LNCAP (cell line): ENCODE results near the gene ASXL1.

Source experiments
- CTCF ChIP-seq: fragments of 450-650 bp; IDR thresholded peaks from 2 replicates; pipeline ENCODE4 v1.5.1; 2017; ENCODE audit warnings: mild to moderate bottlenecking

Gene ASXL1

GRCh38 chr20:32472581-32473207 is 114.6 kb downstream of the ASXL1 start:
- no peak for TF ChIP-seq CTCF

DNA sequence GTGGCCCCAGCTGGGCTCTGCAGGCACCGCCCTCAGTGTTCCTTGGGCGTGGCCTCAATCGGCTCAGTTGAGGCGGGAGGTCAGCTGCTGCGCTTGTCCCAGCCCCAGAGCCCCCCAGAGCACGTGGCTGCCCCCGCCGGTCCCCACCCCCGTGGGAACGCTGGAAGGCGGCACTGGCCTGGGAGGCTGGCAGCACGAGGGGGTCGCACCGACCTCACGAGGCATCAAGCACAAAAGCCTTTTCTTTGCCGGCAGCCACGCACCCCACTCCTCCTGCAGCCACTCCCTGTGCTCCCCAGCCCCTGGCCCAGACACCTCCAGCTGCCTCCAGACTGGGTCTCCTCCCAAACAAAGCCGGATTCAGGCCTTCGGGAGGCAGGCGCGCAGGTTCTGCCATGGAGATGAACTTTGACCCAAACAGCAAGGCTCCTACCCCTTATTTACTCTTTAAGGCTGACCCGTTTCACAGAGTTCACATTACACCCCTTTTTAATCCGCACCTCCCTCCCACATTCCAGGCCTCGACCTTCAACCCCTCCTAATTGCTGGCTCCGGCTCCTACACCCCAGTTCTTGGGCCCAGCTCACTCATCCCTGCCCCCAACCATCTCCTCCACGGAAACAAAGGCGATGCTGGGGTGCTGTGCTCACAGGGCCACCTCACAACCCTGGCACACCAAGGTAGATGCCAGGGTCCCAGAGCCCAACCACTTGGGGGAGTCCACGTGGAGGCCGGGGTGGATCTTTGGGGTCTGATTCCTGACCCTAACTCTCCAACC is 115.3 kb downstream of the ASXL1 start:
- TF ChIP-seq CTCF: no peak

DNA sequence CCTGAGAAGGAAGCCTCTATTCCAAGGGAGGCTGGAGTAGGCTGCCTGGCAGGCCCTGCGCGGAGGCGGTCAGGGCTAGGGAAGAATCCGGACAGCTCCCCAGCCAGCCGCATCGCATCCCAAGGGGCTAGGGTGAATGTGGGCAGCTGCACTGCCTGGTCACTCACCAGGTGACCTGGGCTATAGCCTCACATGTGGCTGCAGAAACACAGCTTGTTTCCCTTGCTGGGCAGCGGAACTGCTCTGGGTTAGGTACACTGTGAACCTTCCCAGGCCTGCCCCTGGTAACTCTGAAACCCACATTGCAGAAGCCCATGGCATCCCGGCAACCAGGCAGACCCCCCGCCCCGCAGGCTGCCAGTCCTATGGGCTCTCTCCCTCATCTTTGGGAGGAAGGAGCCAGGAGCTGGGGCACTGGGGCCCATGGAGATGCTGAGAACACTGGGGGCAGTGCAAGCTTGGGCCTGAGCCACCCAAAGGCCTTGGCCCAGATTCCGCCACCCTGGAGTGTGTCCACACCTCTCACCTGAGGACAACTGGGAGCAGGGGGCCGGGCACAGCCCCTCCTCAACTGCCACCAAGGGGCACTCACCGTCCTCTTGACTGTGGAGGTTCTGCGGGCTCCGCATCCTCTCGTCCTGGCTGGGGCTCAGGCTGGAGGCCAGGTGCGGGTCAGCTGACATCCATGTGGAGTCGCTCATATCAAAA is 116.0 kb downstream of the ASXL1 start:
- no peak for TF ChIP-seq CTCF

- no peak for TF ChIP-seq CTCF
Observed at GRCh38 chr20:32474717-32474966, 116.5 kb downstream of the ASXL1 start.

DNA sequence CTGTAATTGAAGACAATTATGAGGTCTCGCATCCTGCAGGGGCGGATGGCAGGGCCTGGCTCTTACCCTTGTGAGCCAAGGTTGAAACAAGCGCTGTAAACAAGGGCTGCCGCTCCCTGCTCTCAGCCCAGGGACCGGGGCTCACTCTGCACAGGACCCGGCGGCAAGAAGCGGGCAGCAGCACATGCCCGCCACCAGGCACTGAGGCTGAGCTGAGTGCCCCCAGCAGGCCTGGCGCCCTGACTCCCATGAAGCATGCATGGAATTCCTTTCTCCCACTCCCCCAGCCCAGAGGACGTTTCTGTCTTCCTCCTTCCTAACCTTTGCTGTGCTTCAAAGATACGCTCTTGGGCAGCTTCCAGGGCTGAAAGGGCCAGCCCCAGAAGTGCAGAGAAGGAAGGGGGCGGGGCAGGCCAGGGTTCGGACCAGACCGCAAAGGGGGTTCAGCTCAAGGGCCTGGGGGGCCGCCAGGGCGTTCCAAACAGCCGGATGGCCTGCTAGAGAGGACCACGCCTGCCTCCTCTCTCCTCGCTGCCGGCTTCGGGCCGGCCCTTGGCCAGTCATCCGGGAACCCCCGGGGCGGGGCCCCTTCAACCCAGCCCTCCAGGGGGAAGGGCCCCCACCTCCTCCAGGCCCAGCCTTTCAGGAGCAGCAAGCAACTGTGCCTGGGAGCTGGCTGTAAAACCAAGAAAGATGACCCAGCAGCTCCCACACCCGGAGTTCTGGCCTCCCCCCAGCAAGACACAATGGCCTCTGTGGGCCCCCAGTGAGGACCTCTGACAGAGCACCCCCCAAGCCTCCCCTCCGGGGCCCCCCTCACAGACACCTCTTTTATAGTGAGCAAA is 117.1 kb downstream of the ASXL1 start:
- no peak for TF ChIP-seq CTCF

DNA sequence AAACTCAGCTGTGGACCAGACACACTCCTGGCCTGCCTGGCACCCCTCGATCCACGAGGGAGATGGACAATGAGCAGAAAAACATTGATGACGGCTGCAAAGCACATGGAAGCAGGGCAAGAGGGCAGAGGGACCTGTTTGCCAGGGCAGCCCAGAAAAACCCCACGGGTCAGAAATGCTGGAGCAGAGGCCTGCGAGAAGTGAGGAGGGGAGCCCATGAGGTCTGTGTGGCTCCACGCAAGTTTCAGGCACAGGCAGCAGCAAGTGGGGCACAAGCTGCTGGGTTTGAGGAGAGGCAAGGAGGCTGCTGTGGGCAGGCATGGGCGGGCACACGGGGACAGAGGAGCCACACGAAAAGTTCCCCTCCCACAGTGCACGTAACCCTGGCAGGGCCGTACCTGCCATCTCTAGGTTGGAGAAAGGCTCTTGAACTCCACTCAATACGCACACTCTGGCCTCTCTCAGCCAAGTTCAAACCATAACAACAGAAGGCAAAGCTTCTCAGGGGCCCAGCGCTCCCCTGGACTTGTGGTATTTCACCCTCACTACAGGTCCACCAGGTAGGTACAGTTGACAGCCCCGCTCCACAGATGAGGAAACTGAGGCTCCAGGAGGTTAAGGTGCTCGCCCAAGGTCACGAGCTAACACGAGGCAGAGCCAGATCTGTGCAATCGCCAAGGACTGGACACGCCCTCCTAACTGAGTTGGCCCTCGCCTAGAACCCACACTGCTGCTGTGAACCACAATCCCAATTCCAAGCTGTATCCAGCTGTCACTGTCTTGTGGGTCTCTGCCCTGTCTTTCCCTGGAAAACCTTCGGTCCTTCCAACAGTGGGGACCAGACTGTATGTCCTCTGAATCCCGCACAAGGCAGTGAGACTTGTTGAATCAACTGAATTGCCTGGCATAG is 118.8 kb downstream of the ASXL1 start:
- TF ChIP-seq CTCF: no peak
